Neuronal stem cell (in vitro differentiated cells): ENCODE results near the gene SRSF8.

Experiments
- DNase-seq: peaks from one replicate; pipeline ENCODE4 v3.0.0-alpha.2; 2013; ENCODE audit warnings: low spot score
- H2AFZ ChIP-seq: one replicate; pipeline ENCODE4 v1.6.1; 2013; ENCODE audit warnings: mild to moderate bottlenecking, low read length, inconsistent platforms
- H2AK5ac ChIP-seq: 2 replicates; pipeline ENCODE4 v1.6.1; 2013; ENCODE audit warnings: low read depth, mild to moderate bottlenecking, inconsistent platforms, low read length, moderate library complexity, mixed read lengths
- H2BK120ac ChIP-seq: 2 replicates; pipeline ENCODE4 v1.6.1; 2013; ENCODE audit warnings: low read depth, mild to moderate bottlenecking, inconsistent platforms, low read length, moderate library complexity, mixed read lengths
- H2BK12ac ChIP-seq: one replicate; pipeline ENCODE4 v1.6.1; 2013; ENCODE audit warnings: low read length, inconsistent platforms
- H2BK15ac ChIP-seq: 2 replicates; pipeline ENCODE4 v1.6.1; 2013; ENCODE audit warnings: mild to moderate bottlenecking, low read length, inconsistent platforms, mixed read lengths
- H2BK5ac ChIP-seq: one replicate; pipeline ENCODE4 v1.6.1; 2013; ENCODE audit warnings: inconsistent platforms, mild to moderate bottlenecking, low read length, moderate library complexity
- H3K14ac ChIP-seq: one replicate; pipeline ENCODE4 v1.6.1; 2013; ENCODE audit warnings: low read length, inconsistent platforms
- H3K18ac ChIP-seq: 2 replicates; pipeline ENCODE4 v1.6.1; 2013; ENCODE audit warnings: low read length, inconsistent platforms
- H3K23ac ChIP-seq: 2 replicates; pipeline ENCODE4 v1.6.1; 2013; ENCODE audit warnings: low read depth, mild to moderate bottlenecking, mixed read lengths, low read length, inconsistent platforms; ENCODE audit not compliant: poor library complexity
- H3K27ac ChIP-seq: replicated peaks from 3 replicates; pipeline ENCODE4 v1.5.1; 2013; ENCODE audit warnings: low read length, inconsistent platforms
- H3K27me3 ChIP-seq, 3 experiments: 2 replicates each; pipeline ENCODE4 v1.6.1; 2013; ENCODE audit warnings: low read length in 3 of 3, mild to moderate bottlenecking in 2 of 3, inconsistent platforms in 1 of 3, low read depth in 1 of 3, mixed read lengths in 1 of 3, moderate library complexity in 1 of 3; ENCODE audit not compliant: control insufficient read depth in 3 of 3, insufficient read depth in 3 of 3
- H3K36me3 ChIP-seq, 2 donors: replicated peaks in 1 of 2; 2 replicates each; pipeline ENCODE4 v1.6.1; 2013; ENCODE audit warnings: low read length in 2 of 2; ENCODE audit not compliant: control insufficient read depth in 2 of 2, insufficient read depth in 2 of 2
- H3K4ac ChIP-seq: 2 replicates; pipeline ENCODE4 v1.6.1; 2013; ENCODE audit warnings: inconsistent platforms, mild to moderate bottlenecking, low read length, moderate library complexity
- H3K4me1 ChIP-seq, 2 donors: 1 replicate in 1 of 2; 2 replicates in 1 of 2; pipeline ENCODE4 v1.6.1; 2013; ENCODE audit warnings: low read length in 2 of 2, low read depth in 1 of 2; ENCODE audit not compliant: control insufficient read depth in 2 of 2, insufficient read depth in 1 of 2
- H3K4me2 ChIP-seq: one replicate; pipeline ENCODE4 v1.6.1; 2013; ENCODE audit warnings: mild to moderate bottlenecking, low read length, inconsistent platforms; ENCODE audit not compliant: insufficient read depth, poor library complexity, severe bottlenecking
- H3K4me3 ChIP-seq, 2 donors: 2 replicates each; pipeline ENCODE4 v1.5.1; 2013; ENCODE audit warnings: low read length in 2 of 2, mild to moderate bottlenecking in 2 of 2, inconsistent platforms in 1 of 2, moderate library complexity in 1 of 2
- H3K79me1 ChIP-seq: one replicate; pipeline ENCODE4 v1.6.1; 2013; ENCODE audit warnings: low read depth, mild to moderate bottlenecking, inconsistent platforms, low read length, moderate library complexity
- H3K9ac ChIP-seq: one replicate; pipeline ENCODE4 v1.6.1; 2013; ENCODE audit warnings: mild to moderate bottlenecking, low read depth, low read length, inconsistent platforms; ENCODE audit not compliant: poor library complexity
- H3K9me3 ChIP-seq, 2 donors: replicated peaks in 1 of 2; 2 replicates each; pipeline versions ENCODE3 to v1.6.1; 2013; ENCODE audit warnings: low read length in 2 of 2, mild to moderate bottlenecking in 2 of 2, inconsistent platforms in 1 of 2, low read depth in 1 of 2, mixed read lengths in 1 of 2, moderate library complexity in 1 of 2; ENCODE audit not compliant: control insufficient read depth in 2 of 2, insufficient read depth in 1 of 2
- H4K8ac ChIP-seq: one replicate; pipeline ENCODE4 v1.6.1; 2013; ENCODE audit warnings: low read depth, mild to moderate bottlenecking, inconsistent platforms, low read length, moderate library complexity
- H4K91ac ChIP-seq: one replicate; pipeline ENCODE4 v1.6.1; 2013; ENCODE audit warnings: low read length, low read depth, mild to moderate bottlenecking, inconsistent platforms; ENCODE audit not compliant: poor library complexity
- WGBS, 2 donors: extraction: QIAGEN DNeasy Blood & Tissue Kit; methylation state at CpG; one replicate each; pipeline ENCODE4 v1.1.7; 2013; ENCODE audit warnings: missing lambda C conversion rate in 2 of 2, mixed read lengths in 1 of 2; ENCODE audit not compliant: insufficient read length in 2 of 2, insufficient replicate concordance in 1 of 2; ENCODE audit errors: extremely low coverage in 2 of 2; 5-methylcytosine and 5-hydroxymethylcytosine counted together

Gene SRSF8

GRCh38 chr11:95072948-95073347 lies 6.2 kb downstream of the SRSF8 start:
- Histone ChIP-seq H3K4me2 (no peak overlapping the region), H3K9ac (no peak overlapping the region), H3K4ac (no peak overlapping the region), H3K18ac (no peak overlapping the region), H2BK15ac (no peak overlapping the region), H3K4me1 (peaks cover 0 to 5% of the 10 kb centered on the region in 2 donors), H3K27ac (no peak overlapping the region), H2BK5ac (no peak overlapping the region), H3K4me3 (no peak overlapping the region), H3K27me3 (no peaks in the 10 kb centered on the region), H2AFZ (no peak overlapping the region), H3K9me3 (no peaks in the 10 kb centered on the region), H3K79me1 (no peaks in the 10 kb centered on the region), H2AK5ac (no peak overlapping the region), H3K23ac (no peak overlapping the region), H4K8ac (no peak overlapping the region), H3K14ac (no peak overlapping the region), H2BK12ac (no peak overlapping the region), H3K36me3 (peaks cover 0 to 4% of the 10 kb centered on the region in 2 donors), H4K91ac (no peak overlapping the region), H2BK120ac (no peak overlapping the region)
- no peak for DNase-seq

DNA sequence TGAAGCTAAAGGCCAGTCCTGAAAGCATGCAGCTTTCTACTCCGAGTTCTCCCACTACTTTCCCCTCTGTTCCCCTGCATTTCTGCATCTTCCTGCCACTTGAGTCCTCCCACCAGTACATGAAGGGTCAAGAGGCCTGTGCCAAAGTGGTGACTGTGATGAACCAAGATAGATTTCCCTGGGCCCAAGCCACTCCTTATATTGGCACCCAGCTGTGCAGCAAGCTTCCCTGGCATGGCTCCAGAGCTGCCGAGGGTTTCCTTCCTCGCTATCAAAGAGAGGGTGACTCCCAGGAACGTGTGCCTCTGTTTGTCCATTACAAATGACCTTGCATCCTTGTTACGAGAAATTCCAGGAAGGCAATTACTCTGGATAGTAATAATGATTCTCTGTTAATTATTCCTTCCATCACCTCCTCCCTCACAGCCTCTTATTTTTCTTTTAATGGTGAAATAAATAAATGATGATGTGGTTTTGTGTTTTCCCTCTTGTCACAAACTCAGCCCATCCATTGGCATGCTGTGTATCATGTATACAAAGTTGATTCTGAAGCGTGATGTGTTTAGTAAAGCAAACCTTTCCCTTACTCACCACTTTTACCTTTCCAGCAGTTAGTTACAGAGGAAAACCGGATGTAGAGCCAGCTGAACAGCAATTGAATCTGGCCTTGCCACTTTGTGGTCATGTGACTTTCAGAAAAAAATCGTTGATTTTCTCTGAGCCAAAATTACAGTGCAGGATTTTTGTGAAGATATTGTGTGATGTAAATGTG lies 8.3 kb downstream of the SRSF8 start:
- H3K9ac ChIP-seq = no peak overlapping the region
- no peak overlapping the region for H3K23ac ChIP-seq
- H3K18ac ChIP-seq = no peak overlapping the region
- H3K79me1 ChIP-seq = no peaks in the 10 kb centered on the region
- no peak overlapping the region for H4K91ac ChIP-seq
- peaks cover 0 to 4% of the 10 kb centered on the region in 2 donors for H3K36me3 ChIP-seq
- no peak overlapping the region for H2AFZ ChIP-seq
- no peak overlapping the region for H2AK5ac ChIP-seq
- H2BK12ac ChIP-seq = no peak overlapping the region
- no peaks in the 10 kb centered on the region for H3K9me3 ChIP-seq
- H4K8ac ChIP-seq = no peak overlapping the region
- no peak overlapping the region for H2BK120ac ChIP-seq
- no peaks in the 10 kb centered on the region for H3K27me3 ChIP-seq
- no peak overlapping the region for H2BK15ac ChIP-seq
- no peak overlapping the region for H3K27ac ChIP-seq
- no peak for DNase-seq
- peaks cover 0 to 2% of the 10 kb centered on the region in 2 donors for H3K4me1 ChIP-seq
- no peak overlapping the region for H3K4me2 ChIP-seq
- no peak overlapping the region for H2BK5ac ChIP-seq
- H3K14ac ChIP-seq = no peak overlapping the region
- H3K4me3 ChIP-seq = no peak overlapping the region
- H3K4ac ChIP-seq = no peak overlapping the region
- no CpG with 5 or more reads among the region's 8 CpGs for WGBS, 2 donors

- no peak overlapping the region for H3K4me2 ChIP-seq
- H2BK12ac ChIP-seq = no peak overlapping the region
- H3K18ac ChIP-seq = no peak overlapping the region
- no peak overlapping the region for H3K9ac ChIP-seq
- H3K9me3 ChIP-seq = no peaks in the 10 kb centered on the region
- no peaks in the 10 kb centered on the region for H3K27me3 ChIP-seq
- peaks cover 4 to 7% of the 10 kb centered on the region in 2 donors for H3K4me1 ChIP-seq
- no peak overlapping the region for H4K91ac ChIP-seq
- no peak overlapping the region for H3K23ac ChIP-seq
- no peak for DNase-seq
- no peak overlapping the region for H2BK5ac ChIP-seq
- H2BK15ac ChIP-seq = no peak overlapping the region
- H3K36me3 ChIP-seq = no peaks in the 10 kb centered on the region
- H4K8ac ChIP-seq = no peak overlapping the region
- no peak overlapping the region for H2AFZ ChIP-seq
- H2BK120ac ChIP-seq = no peak overlapping the region
- WGBS, 2 donors = no CpG with 5 or more reads among the region's 1 CpG
- no peaks in the 10 kb centered on the region for H3K79me1 ChIP-seq
- no peak overlapping the region for H3K4ac ChIP-seq
- H3K14ac ChIP-seq = no peak overlapping the region
- no peak overlapping the region for H3K4me3 ChIP-seq
- H3K27ac ChIP-seq = no peak overlapping the region
- H2AK5ac ChIP-seq = no peak overlapping the region
These were observed 9.7 kb downstream of the SRSF8 start for GRCh38 chr11:95076416-95076815.

DNA sequence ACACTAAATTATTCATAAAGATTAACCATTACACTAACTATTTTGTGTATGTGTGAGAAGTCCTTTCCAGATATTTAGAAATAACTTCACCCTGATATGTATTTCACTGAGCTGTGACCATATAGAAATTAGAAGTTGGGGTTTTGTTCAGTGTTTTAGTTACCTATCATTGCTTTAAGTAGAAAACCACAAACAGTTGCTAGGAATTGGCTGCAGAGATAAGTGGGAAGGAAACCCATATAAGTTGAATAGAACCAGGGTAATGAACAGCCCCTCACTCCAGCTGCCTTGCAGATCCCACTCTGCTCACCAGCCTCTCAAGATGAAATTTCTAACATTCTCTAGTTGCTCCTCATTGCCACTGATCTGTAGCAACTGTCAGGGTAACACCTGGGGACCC lies 10.3 kb downstream of the SRSF8 start:
- Histone ChIP-seq H3K27me3 (no peaks in the 10 kb centered on the region), H3K14ac (no peak overlapping the region), H3K36me3 (no peaks in the 10 kb centered on the region), H2BK15ac (no peak overlapping the region), H2AK5ac (no peak overlapping the region), H3K4me2 (no peak overlapping the region), H3K4ac (no peak overlapping the region), H3K79me1 (no peaks in the 10 kb centered on the region), H3K9ac (no peak overlapping the region), H3K23ac (no peak overlapping the region), H2BK120ac (no peak overlapping the region), H2BK12ac (no peak overlapping the region), H2AFZ (no peak overlapping the region), H3K9me3 (no peaks in the 10 kb centered on the region), H3K18ac (no peak overlapping the region), H3K4me1 (peaks cover 8 to 13% of the 10 kb centered on the region in 2 donors), H2BK5ac (no peak overlapping the region), H3K4me3 (no peak overlapping the region), H4K8ac (no peak overlapping the region), H4K91ac (no peak overlapping the region), H3K27ac (no peak overlapping the region)
- DNase-seq = no peak
